GM19023 (cell line): ENCODE data around the gene IFRD2.
A peak's percentile ranks its signal among the peaks of the same experiment; 100 is the strongest.
"Not testable (repeated sequence)": the region's sequence is repeated elsewhere in the genome, so short reads cannot be mapped to it uniquely, and the experiment has no call there.

Experiments
- ATAC-seq: cut with Tn5 transposase; IDR thresholded peaks from one replicate; pipeline ENCODE4 v1.9.1; 2021; ENCODE audit warnings: mild to moderate bottlenecking, moderate library complexity; ENCODE audit not compliant: unreplicated experiment

The IFRD2 gene

DNA sequence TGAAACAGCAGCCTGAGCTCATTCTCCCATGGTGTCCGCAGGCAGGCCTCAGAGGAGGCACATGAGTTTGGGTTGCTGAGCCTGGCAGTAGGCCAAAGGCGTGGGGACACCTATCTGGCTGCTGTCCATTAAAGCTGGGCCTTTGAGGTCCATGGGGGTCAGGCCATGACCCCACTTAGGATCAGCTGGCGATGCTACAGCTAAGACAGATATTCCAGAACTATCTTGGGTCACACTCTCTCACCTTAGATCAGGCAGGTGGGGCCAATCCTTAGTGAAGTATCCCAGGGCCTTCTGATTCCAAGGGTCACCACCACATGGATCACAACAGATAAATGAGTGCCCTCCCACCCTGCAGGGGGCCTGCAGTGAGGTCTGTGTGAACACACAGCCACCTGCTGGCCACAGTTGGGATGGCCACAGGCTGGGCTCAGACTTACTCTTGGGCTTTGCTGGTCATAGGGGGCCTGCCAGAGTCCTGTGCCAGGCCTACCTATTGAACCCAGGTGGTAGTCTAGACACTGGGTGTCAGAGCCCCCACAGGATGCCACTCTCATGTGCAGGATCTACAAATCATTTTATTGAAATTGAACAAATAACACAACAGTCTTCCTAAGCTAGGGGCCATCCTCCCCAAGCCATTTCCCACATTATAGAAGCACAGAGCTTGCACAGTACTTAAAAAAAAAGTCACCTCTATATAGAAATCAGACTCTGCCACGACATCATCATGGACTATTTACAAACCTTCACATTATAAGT is 32.3 kb upstream of the IFRD2 start:
- ATAC-seq: no peak

DNA sequence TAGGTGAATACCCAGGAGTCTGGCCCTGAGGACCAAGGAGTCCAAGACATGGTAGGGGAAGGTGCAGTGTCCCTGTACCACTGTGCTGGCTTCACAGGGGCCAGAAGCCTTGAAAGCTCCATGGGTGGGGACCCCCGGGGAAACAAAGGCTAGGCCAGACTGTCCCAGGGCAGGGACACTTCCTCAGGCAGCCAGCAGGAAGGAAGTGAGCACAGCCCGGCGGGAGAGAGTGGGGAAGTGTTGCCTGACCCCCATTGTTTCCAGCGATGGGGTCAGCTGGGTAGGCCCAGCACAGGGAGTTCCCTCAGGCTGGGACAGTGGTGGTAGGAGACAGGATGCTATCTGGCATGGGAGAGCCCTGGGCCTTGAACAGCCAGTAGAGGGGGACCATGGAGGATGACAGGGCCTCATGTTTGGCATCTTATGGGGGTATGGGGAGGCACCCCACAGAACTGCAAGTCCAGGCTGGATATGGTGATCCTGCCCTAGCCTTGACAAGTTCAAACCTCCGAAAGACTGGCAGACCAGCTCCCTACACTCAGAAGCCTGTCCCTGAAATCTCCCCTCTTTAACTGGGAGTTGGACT is 31.5 kb upstream of the IFRD2 start:
- no peak for ATAC-seq

DNA sequence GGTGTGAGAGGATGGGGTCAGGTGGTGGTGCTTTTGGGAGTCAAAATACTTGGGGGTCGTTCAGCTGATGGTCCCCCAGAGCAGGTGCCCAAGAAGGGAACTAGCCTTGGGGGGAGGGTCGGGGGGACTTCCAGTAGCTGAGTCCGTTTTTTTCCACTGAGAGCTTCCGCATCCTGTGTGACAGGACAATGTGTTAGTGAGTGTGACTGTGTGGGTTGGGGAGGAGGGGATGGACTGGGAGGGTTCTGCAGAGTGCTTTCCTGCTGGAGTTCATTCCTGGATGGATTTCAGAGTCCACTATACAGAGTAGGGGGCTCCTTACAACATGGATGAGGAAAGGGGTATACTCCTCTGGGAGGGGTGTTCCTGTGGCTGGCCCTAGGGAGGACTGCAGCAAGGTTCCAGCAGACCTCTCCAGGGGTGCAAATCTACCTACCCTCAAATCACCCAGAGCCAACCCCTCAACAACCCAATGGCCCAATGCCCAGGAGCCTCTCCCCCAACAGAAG is 30.9 kb upstream of the IFRD2 start:
- ATAC-seq: no peak

GRCh38 chr3:50322386-50323091 is 30.3 kb upstream of the IFRD2 start, which contains the start of gene HYAL2:
Gene HYAL2 (minus strand): TSS chr3:50322745. CDS start chr3:50320489, 2,256 bp downstream.
- no peak for ATAC-seq

DNA sequence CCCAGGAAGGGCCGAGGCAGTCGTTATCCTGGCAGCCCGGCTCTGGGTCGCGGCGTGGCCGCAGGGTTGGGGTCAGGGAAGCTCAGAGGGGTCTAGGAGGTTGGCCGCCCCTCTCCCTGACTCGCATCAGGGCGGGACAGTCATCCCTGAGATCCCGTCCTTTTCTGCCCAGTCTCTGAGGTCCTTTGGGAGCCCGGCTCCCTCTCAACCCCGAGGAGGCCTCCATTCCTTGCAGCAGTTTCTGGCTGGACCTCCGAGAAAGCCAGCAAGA is 29.8 kb upstream of the IFRD2 start:
- ATAC-seq: no peak

GRCh38 chr3:50321336-50322114 is 29.3 kb upstream of the IFRD2 start:
- ATAC-seq: peak; percentile 88

- ATAC-seq: peak; percentile 66
Observed at GRCh38 chr3:50320853-50321335, 28.7 kb upstream of the IFRD2 start.

DNA sequence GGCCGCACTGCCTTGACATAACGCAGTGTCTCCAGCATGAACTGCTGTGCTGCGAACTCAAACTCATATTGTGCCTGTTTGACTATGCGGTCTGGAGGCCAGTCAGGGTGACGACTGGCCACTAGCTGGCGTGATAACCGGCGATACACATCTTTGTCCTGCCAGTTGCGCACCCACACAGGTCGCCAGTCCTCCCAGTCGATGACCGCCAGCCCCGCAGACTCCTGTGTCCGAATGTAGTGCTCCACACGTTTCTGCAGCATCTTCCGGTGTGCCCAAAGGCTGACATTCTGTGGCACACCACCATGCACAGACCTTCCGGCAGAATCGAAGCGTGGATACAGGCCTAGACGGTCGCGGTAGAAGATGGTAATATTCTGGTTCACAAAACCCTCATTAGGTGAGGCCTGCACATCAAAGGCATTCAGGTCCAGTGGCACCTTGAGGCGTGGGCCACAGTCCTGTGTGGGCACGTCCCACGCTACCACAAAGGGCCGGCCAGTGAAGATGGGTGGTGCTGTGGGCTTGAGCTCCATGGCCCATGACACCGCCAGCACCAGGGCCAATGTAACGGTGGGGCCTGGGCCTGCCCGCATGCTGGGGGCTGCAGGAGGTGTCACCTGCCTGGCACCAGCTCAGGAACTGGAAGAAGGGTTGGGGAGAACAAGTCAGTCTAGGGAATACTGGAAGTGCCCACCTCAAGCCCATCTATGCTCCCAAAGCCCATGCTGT is 27.8 kb upstream of the IFRD2 start:
- ATAC-seq: no peak

GRCh38 chr3:50319181-50319893 is 27.1 kb upstream of the IFRD2 start:
- no peak for ATAC-seq

DNA sequence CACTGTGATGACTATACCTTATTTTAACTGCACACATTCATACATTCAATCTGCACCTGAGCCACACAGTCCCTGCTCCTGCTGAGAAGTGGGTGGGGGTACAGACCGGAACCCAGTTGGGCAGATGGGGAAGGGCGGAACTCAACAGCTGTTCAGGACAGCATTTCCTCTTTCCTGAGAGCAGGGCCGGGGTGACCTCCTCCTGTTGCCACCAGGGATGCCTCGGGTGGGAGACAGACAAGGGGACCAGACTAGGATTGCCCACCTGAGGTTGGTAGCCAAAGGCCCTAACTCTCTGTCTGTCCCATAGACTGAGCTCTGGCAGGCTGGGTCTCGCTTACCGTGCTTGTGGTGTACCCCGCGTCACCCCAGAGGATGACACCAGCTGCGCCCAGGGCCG is 26.4 kb upstream of the IFRD2 start:
- no peak for ATAC-seq

DNA sequence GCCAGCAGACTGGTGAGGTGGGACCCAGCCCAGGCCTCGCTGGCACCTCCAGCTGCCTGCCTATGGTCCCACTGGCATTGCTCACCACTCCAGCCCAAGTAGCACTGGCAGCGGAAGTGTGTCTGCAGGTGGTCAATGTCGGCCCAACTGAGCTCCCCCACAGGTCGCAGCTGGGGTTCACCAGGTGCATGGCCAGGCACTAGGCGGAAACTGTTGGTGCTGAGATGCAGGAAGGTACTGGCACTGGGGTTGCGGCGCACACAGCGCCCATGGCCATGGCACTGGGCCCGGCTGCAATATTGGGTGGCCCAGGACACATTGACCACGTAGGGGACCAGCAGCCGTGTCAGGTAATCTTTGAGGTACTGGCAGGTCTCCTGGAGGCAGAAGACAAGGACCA is 25.9 kb upstream of the IFRD2 start:
- no peak for ATAC-seq

DNA sequence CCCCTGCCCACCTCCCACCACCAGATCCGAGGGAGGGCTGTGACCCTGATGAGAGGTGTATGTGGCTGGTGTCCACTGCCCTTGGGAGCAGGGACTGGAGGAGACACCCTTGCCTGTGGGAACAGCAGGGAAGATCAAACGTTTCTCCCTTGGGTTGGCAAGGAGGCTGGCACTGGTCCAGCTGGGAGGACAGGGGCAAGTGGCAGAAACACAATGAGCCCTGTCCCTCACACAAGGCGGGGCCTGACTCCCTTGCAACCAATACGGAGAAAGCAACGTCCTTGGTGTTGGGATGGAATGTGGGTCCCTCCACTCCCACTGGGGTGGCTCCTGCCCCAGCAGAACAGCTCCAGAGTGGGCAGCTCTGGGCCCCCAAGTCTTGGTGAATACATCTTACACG is 25.1 kb upstream of the IFRD2 start:
- ATAC-seq: no peak

GRCh38 chr3:50316657-50317242 is 24.5 kb upstream of the IFRD2 start:
- ATAC-seq: no peak

GRCh38 chr3:50314816-50315215 is 22.6 kb upstream of the IFRD2 start:
- ATAC-seq: no peak

DNA sequence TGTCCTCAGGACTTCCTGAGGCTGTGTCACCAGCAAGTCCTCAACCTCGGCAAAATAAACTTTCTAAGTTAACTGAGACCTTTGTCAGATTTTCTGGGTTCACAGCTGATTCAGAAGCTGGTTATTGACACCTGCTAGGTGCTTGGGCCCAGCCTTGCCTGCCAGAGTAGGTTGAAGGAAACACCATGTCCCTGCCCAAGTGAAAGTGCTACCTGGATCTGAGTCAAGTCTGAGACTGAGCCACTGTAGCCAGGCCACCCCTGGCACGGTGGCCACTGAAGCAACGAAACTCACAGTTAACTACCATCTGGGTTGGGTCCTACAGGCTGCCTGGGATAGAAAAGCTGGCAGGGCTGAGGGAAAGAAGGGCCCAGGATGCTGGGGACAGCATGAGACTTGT is 22.1 kb upstream of the IFRD2 start:
- ATAC-seq: no peak

GRCh38 chr3:50312041-50312440 is 19.8 kb upstream of the IFRD2 start:
- not testable (repeated sequence) for ATAC-seq

DNA sequence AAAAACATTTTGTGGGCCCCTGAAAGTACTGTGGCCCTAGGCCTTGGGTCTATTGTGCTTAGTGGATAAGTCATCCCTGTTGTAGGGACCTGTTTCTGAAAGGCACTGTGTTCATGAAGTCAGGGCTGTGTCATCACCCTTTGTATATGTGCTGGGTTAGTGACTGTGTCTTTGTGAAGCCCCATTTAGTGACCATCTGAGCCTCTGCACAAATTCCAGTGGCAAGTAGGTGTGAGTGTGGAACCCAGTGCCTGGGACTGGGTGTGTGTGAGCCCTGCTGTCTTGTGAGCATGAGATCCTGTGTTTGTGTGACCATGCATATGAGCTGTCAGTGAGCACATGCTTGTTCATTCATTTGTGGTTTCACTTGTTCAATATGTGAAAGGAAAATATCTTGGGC is 12.4 kb upstream of the IFRD2 start:
- ATAC-seq: no peak

DNA sequence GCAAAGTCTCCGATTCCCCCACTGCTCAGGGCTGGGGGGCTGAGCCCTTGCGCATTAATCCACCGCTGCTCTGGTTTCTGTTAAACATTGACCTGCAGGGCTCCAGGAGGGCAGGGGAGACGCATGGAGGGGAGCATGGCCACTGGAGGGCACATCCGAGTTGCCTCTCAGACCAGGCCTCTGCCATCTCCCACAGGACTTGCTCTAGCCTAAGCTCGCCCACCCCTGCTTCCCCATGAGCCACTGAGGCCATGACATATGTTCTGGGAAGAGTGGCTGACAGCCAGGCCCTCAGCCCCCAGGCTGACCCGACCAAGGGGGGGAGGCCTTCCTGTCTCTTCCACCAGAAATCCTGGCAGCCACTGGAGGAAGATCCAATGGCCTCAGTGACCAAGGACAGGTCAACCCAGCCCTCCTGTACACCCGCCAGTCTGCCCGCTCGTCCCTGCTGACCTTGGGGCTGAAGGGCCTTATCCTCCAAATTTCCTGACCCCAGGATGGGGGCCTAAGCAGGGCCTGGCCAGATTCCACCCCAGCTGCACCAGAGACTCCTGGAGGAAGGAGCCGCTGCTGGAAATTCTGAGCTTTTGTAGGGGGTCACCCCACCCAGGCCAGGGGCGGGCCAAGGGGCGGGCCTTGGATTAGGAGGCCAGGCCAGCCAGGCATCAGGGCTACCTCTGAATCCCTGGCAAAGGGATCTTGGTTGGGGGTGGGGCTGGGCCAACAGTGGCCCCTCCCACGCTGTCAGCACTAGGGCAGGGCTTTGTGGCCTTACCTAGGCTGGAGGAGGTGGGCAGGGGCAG is 11.0 kb upstream of the IFRD2 start, which contains the start of gene HYAL1:
Gene HYAL1, minus strand, starts transcription at position 562 of the 803 bp plus-strand sequence. CDS start 618 bp downstream, outside the sequence.
- no peak for ATAC-seq
